HG02840 (cell line): ENCODE results near the gene ARHGAP26.

Experiments
- ATAC-seq: cut with Tn5 transposase; IDR thresholded peaks from one replicate; pipeline ENCODE4 v1.9.1; 2021; ENCODE audit warnings: mild to moderate bottlenecking, moderate library complexity, moderate number of reproducible peaks; ENCODE audit not compliant: unreplicated experiment, low FRiP score

Gene ARHGAP26

GRCh38 chr5:142769793-142770649 is at the start of gene ARHGAP26:
Gene ARHGAP26 (plus strand): TSS chr5:142770377. CDS start chr5:142770762, 385 bp downstream.
- ATAC-seq = peak; percentile 96

GRCh38 chr5:142720641-142721271 is 49.4 kb upstream of the ARHGAP26 start:
- ATAC-seq = no peak

GRCh38 chr5:142722146-142722545 is 48.0 kb upstream of the ARHGAP26 start:
- ATAC-seq = no peak

GRCh38 chr5:142722896-142723295 is 47.3 kb upstream of the ARHGAP26 start:
- no peak for ATAC-seq

GRCh38 chr5:142724821-142725220 is 45.4 kb upstream of the ARHGAP26 start:
- no peak for ATAC-seq

- no peak for ATAC-seq
Observed at GRCh38 chr5:142725231-142726187, 44.7 kb upstream of the ARHGAP26 start.

- ATAC-seq = no peak
Observed at GRCh38 chr5:142726188-142726731, 43.9 kb upstream of the ARHGAP26 start.

GRCh38 chr5:142727735-142728047 is 42.5 kb upstream of the ARHGAP26 start:
- ATAC-seq = no peak

GRCh38 chr5:142735323-142736246 is 34.6 kb upstream of the ARHGAP26 start:
- no peak for ATAC-seq

- no peak for ATAC-seq
Observed at GRCh38 chr5:142736247-142736632, 33.9 kb upstream of the ARHGAP26 start.

- ATAC-seq = no peak
Observed at GRCh38 chr5:142737179-142737578, 33.0 kb upstream of the ARHGAP26 start.

- ATAC-seq = no peak
Observed at GRCh38 chr5:142740474-142741242, 29.5 kb upstream of the ARHGAP26 start.

- ATAC-seq = no peak
Observed at GRCh38 chr5:142743592-142744441, 26.4 kb upstream of the ARHGAP26 start.

GRCh38 chr5:142745268-142745667 is 24.9 kb upstream of the ARHGAP26 start:
- ATAC-seq = no peak

- ATAC-seq = no peak
Observed at GRCh38 chr5:142746532-142747433, 23.4 kb upstream of the ARHGAP26 start.

GRCh38 chr5:142748132-142748531 is 22.0 kb upstream of the ARHGAP26 start:
- ATAC-seq = no peak
